ENCODE measurements around the gene SPG21.

- TF ChIP-seq, protein P1, sequence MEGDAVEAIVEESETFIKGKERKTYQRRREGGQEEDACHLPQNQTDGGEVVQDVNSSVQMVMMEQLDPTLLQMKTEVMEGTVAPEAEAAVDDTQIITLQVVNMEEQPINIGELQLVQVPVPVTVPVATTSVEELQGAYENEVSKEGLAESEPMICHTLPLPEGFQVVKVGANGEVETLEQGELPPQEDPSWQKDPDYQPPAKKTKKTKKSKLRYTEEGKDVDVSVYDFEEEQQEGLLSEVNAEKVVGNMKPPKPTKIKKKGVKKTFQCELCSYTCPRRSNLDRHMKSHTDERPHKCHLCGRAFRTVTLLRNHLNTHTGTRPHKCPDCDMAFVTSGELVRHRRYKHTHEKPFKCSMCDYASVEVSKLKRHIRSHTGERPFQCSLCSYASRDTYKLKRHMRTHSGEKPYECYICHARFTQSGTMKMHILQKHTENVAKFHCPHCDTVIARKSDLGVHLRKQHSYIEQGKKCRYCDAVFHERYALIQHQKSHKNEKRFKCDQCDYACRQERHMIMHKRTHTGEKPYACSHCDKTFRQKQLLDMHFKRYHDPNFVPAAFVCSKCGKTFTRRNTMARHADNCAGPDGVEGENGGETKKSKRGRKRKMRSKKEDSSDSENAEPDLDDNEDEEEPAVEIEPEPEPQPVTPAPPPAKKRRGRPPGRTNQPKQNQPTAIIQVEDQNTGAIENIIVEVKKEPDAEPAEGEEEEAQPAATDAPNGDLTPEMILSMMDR (IDR thresholded peaks at IDR 0.05) = no peak
- TF ChIP-seq EP300 (IDR thresholded peaks at IDR 0.05) (no peak), POLR2A (IDR thresholded peaks at IDR 0.05) (no peak), POLR2AphosphoS5 (IDR thresholded peaks at IDR 0.05) (no peak)
These were observed 68.0 kb downstream of the SPG21 start for GRCh38 chr15:64921711-64922110.

All from suprapubic skin (tissue), 4 donors.